HG03159 (cell line): ENCODE measurements around the gene PREX1.
A peak's percentile ranks its signal among the peaks of the same experiment; 100 is the strongest.

Experiments used
- ATAC-seq: cut with Tn5 transposase; IDR thresholded peaks from one replicate; pipeline ENCODE4 v1.9.1; 2021; ENCODE audit warnings: mild to moderate bottlenecking, moderate library complexity; ENCODE audit not compliant: unreplicated experiment

Gene PREX1

DNA sequence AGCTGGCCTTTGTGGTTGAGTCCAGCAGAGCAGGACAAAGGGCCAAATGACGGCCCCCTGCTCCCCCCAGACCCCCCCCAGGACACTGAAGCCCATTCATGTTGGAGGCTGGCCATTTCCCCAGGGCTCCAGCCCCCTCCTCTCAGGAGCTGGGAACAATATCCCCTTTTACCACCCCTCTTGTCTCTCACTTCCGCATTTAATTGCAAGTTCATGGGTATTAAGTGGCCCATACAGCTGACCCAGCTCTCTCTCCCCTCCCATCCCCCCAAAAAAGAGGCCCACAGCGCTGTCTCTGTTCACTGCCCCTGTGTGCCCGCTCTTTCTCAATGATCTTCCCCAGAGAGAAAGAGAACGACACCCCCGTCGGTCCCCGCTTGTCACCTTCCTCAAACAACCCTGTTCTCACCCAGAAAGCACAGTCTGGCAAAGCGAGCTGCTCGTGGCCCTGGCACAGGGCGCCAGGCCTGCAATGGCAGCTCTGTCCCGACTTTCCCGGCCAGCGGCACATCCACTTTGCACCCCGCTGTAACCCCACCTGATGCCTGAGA, 30.4 kb downstream of the PREX1 start:
- ATAC-seq = no peak

DNA sequence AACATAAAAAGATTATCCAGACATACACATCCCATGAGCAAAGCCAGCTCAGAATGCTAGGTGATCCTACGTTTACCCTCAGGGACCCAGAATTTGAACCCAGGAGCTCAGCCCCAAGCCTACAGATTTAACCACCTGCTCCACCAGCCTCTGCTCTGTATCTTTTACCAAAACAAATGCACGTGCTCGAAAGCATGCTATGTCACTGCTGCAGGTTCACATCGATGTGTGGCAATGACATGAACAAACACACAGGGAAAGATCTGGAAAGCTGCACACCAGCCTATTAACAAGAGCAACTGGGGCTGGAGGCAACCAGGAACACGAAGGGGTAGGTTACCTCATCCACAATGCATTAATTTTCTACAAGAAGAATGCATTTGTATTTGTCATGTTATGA, 32.1 kb downstream of the PREX1 start:
- ATAC-seq = no peak

DNA sequence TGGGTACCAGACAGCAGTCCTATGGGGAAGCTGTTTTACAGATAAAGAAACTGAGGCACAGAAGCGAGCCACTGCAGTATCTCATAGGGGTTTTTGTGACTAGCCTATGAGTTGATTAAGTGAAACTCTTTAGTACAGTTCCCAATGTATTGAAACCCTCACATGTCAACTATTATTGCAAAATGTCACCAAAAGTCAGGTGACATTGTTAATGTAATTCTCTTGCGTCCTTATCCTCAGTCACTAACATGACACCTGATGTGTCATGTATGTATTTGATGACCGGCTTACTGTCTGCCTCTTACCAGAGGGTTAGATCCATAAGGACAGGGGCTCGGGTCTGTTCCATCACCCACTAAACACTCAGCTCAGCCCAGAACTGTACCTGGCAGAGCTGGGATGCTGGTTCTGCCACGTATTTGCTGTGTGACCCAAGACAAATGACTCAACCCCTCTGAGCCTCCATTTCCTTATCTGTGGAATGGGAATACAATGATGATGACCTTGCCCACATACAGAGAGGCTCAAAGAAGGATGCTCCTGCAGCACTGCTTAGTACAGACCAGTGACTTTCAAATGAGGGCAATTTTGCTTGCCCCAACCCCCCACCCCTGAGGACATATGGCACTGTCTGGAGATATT, 32.9 kb downstream of the PREX1 start:
- ATAC-seq = no peak

DNA sequence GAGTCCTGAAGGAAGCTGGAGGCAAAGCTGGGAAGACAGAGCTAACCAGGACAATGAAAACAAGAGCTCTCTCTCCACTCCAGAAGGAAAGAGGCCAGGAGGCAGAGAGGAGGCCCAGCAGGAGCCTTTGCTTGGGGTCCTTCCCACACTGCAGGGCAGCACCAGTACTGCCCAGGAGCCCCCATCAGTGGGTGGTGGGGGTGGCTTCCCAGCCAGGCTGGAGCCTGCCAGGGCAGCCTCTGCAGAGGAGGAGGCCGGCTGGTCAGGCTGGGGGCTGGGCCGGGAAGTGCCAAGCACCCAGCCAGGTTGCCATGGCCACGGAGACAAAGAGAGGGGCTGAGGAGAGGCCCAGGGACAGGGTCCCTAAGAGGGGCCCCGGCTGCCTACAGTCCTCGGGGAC, 33.4 kb downstream of the PREX1 start:
- ATAC-seq = no peak

DNA sequence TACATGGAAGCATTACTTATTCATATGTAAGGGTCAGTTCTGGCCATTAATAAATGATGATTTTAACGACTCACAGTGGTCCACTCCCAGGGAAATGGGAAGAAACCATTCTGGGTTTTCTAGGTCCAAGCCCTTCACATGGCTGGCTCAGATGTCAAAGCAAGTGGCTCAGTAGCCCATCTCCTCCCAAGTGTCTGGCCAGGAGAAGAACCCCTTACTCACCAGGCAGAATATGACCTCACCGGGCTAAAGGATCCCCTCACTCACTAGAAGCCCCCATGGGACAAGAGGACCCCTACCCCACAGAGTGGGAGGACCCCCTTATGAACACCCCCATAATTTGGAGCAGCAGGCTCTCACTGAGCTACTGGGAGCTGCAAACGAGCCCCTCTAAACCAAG, 34.0 kb downstream of the PREX1 start:
- ATAC-seq = no peak

DNA sequence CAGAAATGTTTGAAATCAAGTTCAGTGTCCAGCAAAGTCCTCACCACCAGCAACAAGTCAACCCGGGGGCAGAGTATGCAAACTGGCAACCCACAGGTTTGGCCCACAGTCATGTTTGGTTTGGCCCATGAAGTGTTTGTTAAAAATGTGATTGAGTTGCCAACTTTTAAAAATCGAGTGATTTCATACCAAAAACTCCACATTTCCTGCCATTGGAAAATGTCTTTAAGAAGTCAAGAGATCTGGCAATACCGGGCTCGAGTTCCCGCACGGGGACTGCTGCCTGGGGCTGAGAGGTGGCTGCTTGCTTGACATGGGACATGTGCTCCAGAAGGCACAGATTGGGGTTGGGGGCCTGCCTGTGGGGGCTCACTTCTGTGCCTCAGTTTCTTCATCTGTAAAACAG, 36.1 kb downstream of the PREX1 start:
- ATAC-seq = no peak

DNA sequence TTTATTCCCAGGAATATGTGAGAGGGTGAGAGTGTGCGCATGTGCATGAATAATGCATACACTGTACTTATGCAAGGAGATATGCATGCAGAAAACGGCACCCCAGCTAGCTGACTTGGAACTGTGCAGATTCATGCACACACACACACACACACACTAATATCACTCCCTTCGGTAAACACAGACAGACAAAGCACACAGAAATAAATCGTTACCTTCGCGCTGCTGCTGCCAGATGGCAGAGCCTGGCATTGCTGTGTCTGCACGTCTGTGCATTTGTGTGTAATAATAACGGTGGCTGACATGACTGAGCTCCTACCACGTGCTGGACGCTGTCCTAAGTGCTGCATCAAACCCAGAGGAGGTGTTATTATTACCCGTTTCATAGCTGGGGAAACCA, 36.8 kb downstream of the PREX1 start:
- no peak for ATAC-seq

DNA sequence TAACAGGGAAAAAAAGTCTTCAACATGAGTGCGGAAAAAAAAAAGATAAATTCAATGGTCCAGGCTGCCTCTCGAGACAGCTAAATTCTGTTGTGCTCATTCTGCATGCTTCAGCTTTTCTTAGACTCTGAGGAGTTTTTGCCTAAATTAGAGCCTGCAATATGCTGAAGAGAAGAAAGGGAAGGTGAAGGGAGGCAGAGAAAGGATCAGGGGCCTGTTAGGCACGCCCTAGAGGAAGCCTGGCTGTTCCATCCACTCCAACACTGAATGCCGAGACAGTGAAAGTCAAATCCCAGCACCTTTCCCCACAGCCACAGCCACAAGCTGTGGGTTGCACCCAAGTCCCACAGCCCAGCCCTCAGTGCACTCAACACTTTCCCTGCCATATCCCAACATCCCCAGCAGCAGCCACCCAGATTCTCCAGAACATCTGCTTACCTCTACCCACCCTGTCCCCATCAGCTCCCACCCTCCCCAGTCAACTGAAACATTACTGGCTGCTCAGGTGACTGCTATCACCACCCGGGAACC, 37.3 kb downstream of the PREX1 start:
- no peak for ATAC-seq

DNA sequence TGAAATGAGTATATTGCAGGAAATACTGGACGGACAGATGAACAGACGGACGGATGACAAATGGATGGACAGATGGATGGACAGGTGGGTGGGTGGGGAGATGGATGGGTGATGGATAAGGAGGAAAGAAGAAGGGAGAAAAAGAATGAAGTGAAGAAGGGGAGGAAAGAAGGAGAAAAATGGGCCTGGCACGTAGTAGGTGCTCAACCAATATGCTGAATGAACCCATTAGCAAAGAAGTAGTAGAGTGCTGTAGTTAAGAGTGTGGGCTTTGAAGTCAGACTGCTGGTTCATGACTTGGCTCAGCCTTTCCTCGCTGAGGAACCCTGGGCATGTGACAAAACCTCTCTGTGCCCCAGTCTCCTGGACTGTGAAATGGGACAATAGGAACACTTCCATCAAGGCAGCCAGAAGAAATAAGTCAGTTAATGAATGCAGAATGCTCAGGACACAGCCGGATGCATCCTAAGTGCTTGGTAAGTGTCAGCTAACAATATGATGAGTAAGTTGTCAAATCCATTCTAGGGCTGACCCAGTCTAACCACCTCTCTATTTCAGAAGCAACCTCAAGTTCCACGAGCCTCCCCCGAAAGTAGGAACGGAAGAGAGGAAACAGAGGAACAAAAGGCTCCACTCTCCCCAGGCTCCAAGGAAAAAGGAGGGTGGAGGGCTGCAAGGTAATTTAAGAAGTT, 37.9 kb downstream of the PREX1 start:
- ATAC-seq = no peak

DNA sequence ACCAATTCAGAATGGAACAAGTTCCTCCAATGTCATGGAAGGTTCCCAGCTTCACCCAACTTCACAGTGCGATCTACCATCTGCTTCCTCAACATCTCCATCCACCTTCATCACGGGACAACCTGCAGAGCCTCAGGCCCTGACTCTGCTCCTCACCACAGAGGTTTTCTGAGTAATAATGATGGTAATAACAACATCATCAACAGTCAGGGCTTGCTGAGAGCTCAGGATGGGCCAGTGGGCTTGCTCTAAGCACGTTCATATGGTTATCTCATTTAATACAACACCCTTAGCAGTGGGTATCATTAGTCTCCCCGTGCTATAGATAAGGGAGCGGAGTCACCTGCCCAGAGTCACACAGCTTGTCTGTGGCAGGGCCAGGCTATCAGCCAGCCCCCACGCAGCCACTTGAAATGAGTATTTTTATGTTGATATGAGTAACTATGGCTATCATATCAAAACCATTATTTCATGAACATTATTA, 38.6 kb downstream of the PREX1 start:
- ATAC-seq = peak; percentile 29

DNA sequence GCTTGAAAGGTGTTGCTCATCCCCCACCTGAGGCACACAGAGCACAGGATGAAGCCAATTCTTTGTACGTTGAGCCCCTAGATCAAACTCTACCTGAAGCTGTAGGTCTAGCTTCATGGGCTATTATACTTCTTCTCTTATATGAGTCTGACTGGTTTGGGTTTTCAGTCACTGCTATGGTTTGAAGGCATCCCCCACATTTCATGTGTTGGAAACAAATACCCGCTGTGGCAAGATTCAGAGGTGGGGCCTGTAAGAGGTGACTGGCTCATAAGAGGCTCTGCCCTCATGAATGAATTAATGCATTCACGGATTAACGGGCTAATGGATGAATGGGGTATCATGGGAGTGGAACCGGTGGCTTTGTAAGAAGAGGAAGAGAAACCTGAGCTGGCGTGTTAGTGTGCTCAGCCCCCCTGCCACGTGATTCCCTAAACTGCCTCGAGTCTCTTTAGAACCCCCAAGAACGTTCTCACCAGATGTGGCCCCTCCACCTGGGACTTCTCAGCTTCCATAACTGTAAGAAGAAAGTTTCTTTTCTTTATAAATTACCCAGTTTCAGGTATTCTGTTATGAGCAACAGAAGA, 39.2 kb downstream of the PREX1 start:
- peak; percentile 48 for ATAC-seq

DNA sequence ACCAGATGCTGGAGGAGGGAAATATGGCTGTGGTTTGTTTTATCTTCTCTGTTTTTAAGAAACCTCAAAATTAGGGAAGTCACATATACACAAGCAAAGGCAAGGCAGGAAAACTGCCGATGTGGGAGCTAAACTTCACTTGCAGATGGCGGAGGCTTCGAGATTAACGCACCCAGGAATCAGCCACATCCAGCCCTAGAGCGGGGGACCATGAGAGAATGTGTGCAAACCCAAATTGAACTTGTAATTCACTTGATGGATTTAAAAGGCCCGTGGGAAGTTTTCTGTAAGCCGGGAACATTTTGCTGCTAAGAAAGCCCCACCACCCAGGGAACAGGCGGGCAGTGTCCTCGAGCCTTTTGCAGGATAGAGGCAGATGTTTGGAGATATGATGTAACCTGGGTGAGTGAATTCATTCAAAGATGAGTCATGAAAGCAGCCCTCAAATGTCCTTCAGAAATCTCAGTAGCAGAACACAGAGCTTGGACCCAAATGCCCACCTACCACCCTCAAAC, 39.9 kb downstream of the PREX1 start:
- ATAC-seq = peak; percentile 20

DNA sequence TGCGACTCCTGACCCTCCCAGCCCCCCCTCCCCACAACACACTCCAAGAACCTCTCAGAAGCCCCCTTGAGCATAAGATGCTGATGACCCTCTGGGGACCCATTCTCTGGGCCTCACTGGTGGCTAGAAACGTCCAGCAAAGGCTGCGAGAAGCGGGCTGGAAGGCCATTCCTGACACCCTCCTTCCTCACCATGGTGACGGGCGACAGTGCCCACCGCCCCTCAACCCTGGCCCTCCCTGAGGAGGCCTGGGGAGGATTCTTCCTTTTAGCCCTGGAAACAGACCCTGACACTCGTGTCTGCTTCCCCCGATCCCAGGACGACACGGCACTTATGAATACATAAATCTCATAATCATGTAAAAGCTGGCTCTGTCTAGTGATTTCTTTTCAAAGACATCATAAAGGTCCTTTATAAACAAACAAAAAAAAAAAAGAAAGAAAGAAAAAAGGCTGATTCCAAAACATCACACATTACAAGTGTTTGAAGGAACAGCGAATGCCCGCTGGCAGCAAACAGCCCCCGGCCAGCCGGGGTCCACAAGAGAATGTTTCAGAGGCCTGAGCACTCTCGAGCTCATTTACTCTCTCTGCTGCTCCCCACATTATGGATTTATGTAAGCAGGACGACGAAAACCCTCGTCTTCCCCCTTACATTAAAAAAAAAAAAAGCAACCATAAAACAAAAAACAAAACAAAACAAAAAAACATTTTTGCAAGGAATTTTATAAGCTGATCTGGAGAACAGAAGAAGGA, 40.7 kb downstream of the PREX1 start:
- ATAC-seq = no peak

DNA sequence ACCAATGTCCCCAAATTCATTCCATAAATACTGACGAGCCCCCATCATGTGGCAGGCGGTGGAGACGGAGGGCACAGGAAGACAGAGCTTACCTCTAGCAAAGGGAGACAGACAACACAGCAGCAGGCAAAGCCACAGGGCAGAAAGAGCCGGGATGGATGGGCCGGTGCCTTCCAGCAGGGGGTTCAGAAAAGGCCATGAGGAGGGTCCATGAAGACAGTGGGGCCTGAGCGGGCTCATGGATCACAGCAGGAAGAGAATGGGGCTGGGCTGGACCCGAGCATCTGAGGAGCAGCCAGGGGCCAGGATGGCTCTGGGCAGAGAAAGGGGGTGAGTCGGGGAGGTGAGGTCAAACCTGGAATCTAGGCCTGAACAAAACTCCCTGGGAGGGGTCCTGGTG, 42.0 kb downstream of the PREX1 start:
- no peak for ATAC-seq

DNA sequence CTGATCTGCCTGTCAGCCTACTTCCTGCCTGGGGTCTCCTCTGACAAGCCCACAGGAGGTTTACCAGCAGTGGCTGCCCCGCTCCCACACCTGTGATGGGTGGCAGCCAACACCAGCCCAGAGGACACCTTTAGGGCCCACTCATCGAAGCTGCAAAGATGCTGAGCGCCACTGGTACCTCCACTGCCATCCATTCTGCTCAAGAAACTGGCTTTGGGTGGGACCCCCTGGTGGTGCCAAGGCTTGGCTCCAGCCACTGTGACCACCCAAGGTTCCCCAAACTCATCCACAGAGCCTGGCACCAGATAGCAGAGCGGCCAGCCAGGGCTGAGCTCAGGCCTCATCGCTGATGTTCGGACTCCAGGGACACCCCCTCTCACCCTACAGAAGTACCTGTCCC, 42.5 kb downstream of the PREX1 start:
- ATAC-seq = no peak

DNA sequence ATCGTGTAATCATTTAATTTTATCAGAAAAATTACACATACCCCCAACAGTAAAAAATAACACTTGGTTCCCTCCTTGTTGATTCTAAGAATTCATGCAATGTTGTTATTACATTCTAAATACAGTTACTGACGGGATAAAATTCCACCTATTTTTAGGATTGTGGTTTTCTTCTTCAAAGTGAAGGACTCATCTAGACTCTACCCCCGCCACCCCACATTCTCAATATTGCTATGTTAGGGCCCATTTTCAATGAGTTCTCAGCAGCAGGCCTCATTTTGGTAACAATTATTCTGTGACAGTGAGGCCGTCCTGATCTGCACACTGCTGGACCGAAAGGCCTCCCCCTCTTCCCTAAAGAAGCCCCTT, 43.5 kb downstream of the PREX1 start:
- no peak for ATAC-seq

DNA sequence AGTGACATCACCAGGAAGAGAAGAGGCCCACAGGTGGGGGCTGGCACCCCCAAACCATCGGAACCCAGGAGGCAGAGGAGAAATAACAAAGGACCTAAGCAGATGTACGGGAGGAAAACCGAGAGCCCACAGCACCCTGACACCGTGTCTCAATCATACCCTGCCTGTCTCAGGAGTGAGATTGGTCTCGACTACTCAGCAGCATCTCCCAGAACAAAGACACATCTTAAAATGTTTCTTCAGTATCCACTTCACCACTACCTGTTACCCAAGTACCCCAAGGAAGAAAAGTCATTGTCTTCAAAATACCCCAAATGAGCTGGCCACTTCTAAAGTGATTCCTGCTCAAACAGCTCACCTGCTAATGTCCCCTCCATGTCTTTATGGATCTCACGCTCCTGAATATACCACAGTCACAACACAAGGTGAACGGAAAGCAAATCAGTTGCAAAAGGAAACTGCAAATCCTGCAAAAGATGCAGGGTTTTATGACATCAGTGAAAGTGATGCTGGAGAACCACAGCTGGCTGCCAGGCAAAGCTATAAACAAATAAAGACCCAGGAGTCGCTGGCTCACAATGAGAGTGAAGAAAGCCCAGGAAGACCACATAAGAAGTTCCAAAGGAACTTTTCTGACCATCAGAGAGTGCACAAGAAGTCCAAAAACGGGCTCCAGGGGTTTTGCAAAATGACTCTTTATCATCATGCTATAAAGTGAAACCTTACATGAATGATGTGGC, 44.1 kb downstream of the PREX1 start:
- ATAC-seq = no peak

DNA sequence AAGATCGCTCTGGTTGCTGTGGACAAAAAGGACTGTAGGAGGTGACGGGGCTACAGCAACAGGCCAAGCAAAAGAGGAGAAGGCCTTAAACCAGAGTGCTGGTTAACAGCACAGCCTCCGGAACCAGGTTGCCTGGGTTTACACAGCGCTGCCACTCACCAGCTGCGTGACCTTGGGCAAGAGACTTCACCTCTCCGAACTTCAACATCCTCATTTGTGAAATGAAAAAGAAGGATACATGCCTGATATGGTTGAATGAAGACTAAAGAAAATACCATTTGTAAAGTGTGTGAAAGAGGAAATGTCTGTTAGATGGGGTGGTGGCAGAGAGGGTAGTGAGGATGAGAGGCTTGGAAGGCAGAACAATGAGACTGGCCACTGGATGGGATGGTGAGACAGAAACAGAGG, 44.9 kb downstream of the PREX1 start:
- no peak for ATAC-seq

DNA sequence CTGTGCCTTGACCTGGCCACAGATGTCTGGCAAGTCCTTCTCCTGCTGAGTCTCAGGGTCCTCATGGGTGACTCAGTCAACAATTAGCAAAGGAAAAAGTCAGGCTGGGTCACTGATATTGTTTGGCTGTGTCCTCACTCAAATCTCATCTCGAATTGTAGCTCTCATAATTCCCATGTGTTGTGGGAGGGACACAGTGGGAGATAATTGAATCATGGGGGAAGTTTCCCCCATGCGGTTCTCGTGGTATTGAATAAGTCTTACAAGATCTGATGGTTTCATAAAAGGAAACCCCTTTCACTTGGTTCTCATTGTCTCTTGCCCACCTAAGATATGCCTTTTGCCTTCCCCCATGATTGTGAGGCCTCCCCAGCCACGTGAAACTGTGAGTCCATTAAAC, 45.7 kb downstream of the PREX1 start:
- ATAC-seq = no peak

DNA sequence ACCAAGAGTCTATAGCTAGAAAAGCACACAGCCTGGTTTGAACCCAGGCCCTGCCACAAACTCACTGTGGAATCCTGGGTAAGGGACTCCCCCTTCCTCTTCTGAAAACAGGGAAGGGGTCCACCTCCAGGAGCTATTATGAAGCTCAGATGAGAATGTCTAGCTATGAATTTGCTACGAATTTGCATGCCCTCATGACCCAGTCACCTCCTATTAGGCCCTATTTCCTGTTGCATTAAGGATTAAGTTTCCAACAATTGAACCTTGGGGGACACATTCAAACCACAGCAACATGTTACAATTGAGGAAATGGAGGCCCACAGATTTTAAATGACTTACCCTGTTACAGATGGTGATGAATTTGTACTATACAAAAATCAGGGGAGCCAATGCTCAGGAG, 46.2 kb downstream of the PREX1 start:
- ATAC-seq = no peak
